Chondrocyte (in vitro differentiated cells): Measurements from ENCODE around the gene RFNG. TPM values are rescaled to one million over a fixed set of nuclear protein-coding genes. Genes with fewer than 3 reads are reported as not detected.

Experiments used
- DNase-seq: peaks from one replicate; pipeline ENCODE4 v3.0.0; 2021; ENCODE audit warnings: mixed read lengths, low spot score
- H3K27ac Mint-ChIP-seq: one replicate; pipeline ENCODE4 v1.8.0; 2021; ENCODE audit warnings: mild to moderate bottlenecking, moderate library complexity, mixed read lengths; ENCODE audit not compliant: unreplicated experiment
- H3K27me3 Mint-ChIP-seq: 2 replicates; pipeline ENCODE4 v1.8.0; 2021; ENCODE audit warnings: low read depth, mixed read lengths
- H3K36me3 Mint-ChIP-seq: 2 replicates; pipeline ENCODE4 v1.8.0; 2021; ENCODE audit warnings: low read depth, mixed read lengths
- H3K4me1 Mint-ChIP-seq: 2 replicates; pipeline ENCODE4 v1.8.0; 2021; ENCODE audit warnings: low read depth, mild to moderate bottlenecking, mixed read lengths
- H3K4me3 Mint-ChIP-seq: one replicate; pipeline ENCODE4 v1.8.0; 2021; ENCODE audit warnings: mild to moderate bottlenecking, moderate library complexity, mixed read lengths; ENCODE audit not compliant: unreplicated experiment
- H3K9me3 Mint-ChIP-seq: 2 replicates; pipeline ENCODE4 v1.8.0; 2021; ENCODE audit warnings: low read depth, mixed read lengths
- total RNA-seq: library from RNA; stranded (reverse); gene quantifications from 3 replicates; pipeline ENCODE4 v1.2.1, GENCODE V29; 2021
- TF ChIP-seq, protein P1 (sequence below): fragments of 200-600 bp; sonication (generic); IDR thresholded peaks from 2 replicates; pipeline ENCODE4 v1.5.0; 2021; ENCODE audit warnings: antibody characterized with exemption, mild to moderate bottlenecking, moderate library complexity

Gene RFNG
- total RNA-seq, 1 donor from 2014 or later = 47.4 TPM

DNA sequence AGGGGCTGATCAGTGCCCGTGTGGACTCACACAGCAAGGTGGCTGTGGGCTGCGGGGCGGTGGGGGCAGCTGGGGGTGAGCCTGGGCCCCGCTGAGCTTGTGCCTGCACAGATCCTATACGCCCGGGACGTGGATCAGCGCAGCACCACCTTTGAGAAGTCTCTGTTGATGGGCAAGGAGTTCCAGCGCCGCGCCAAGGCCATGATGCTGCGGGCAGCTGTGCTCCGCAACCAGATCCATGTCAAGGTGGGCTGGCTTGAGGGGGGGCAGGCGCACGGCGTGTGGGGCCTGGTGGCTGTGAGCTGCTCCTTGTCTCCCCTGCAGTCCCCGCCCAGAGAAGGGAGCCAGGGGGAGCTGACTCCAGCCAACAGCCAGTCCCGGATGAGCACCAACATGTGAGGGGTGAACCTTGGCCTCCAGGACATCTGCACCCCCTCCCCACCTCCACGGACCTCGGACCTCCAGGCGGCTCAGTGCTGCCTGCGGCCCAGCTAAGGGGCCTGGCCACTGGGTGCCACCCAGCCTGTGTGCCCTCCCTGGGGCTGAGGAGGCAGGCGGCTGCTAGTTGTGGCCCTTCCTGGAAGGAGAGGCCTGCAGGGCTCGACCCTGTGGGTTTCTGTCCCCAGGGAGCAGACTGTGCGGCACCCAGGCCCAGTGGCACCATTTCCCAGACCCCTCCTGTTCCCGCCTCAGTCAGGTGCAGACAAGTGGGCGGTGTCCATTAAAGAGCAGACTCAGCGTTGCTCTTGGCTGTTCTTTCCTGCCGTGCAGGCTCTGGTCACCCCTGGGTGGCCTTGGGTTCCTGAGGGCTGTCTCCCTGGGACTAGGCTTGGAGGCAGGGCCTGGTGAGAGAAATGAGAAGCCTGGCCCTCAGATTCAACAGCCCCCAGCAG, 5.4 kb upstream of the RFNG start:
- Mint-ChIP-seq H3K4me3 (no peak overlapping the region), H3K4me1 (peaks cover 10% of the 10 kb centered on the region), H3K9me3 (no peaks in the 10 kb centered on the region), H3K27me3 (no peaks in the 10 kb centered on the region), H3K27ac (no peak overlapping the region), H3K36me3 (peaks cover 3% of the 10 kb centered on the region)
- TF ChIP-seq, protein P1, sequence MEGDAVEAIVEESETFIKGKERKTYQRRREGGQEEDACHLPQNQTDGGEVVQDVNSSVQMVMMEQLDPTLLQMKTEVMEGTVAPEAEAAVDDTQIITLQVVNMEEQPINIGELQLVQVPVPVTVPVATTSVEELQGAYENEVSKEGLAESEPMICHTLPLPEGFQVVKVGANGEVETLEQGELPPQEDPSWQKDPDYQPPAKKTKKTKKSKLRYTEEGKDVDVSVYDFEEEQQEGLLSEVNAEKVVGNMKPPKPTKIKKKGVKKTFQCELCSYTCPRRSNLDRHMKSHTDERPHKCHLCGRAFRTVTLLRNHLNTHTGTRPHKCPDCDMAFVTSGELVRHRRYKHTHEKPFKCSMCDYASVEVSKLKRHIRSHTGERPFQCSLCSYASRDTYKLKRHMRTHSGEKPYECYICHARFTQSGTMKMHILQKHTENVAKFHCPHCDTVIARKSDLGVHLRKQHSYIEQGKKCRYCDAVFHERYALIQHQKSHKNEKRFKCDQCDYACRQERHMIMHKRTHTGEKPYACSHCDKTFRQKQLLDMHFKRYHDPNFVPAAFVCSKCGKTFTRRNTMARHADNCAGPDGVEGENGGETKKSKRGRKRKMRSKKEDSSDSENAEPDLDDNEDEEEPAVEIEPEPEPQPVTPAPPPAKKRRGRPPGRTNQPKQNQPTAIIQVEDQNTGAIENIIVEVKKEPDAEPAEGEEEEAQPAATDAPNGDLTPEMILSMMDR = no peak
- peak; percentile 87 for DNase-seq

DNA sequence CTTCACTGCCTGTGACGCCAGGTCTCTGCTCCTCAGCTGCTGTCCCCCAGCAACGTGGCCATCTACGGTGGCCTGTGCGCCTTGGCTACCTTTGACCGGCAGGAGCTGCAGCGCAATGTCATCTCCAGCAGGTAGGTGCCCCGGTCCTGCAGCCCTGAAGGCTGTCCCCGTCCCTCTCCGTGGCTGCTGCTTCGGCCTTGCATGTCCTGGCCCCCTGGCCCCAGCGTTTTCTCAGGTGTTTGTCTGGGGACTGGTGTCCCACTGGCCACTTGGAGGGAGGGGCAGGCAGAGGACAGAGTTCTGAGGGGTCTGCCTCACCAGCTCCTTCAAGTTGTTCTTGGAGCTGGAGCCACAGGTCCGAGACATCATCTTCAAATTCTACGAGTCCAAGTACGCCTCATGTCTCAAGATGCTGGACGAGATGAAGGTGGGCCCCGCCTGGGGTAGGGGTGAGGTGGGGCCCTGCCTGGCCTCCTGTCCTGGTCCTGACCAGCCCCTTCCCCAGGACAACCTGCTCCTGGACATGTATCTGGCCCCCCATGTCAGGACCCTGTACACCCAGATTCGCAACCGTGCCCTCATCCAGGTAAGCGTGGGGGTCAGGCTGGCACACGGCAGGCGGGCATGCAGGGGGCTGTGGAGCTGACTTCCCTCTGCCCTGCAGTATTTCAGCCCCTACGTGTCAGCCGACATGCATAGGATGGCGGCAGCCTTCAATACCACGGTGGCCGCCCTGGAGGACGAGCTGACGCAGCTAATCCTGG, 4.5 kb upstream of the RFNG start:
- H3K4me1 Mint-ChIP-seq = peaks cover 10% of the 10 kb centered on the region

DNA sequence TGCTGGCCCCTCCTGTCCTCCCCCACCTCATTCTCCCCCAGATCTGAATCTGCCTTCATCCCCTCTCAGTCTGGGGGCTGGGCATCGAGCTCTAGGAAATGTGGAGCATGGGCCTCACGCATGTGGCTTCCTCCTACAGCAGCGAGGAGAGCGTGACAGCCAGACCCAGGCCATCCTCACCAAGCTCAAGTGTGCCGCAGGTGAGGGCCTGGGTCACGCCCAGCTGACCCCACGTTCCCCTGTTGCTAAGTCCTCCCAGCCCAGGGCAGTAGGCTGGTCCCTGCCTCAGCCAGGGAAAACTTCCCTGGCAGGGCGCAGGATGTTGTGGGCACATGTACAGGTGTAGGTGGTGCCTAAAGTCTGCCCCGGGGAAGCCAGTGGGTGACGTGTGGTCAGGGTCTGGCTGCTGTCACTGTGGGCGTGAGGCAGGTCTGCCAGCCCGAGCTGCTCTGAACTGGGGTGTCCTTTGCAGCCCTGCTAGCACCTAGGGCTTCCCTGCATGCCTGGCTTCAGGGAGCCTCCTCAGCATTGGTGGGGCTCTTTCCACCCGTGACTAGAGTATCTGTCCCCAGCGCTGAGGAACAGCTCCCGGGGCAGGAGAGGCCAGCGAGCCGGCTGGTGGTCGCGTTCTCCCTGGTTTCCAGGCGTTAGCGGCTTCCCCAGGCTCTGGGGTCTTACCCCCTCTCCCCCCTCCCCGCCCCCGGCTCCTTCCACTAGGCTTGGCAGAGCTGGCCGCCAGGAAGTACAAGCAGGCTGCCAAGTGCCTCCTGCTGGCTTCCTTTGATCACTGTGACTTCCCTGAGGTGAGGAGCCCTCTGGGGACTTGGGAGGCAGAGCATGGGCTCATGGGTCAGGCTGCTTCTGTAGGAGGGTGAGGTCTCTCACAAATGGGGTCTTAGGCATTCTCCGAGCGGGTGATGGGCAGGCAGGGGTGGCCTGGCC, 3.7 kb upstream of the RFNG start:
- no peaks in the 10 kb centered on the region for H3K27me3 Mint-ChIP-seq
- peaks cover 17% of the 10 kb centered on the region for H3K4me1 Mint-ChIP-seq
- peaks cover 3% of the 10 kb centered on the region for H3K36me3 Mint-ChIP-seq
- no peak overlapping the region for H3K4me3 Mint-ChIP-seq
- H3K27ac Mint-ChIP-seq = no peak overlapping the region
- H3K9me3 Mint-ChIP-seq = no peaks in the 10 kb centered on the region
- TF ChIP-seq, protein P1 = no peak
- no peak for DNase-seq

More for the DNA sequence above, 4.5 kb upstream of the RFNG start:
- TF ChIP-seq, protein P1 = no peak
- peak; percentile 92 for DNase-seq
- no peaks in the 10 kb centered on the region for H3K27me3 Mint-ChIP-seq
- no peak overlapping the region for H3K4me3 Mint-ChIP-seq
- H3K9me3 Mint-ChIP-seq = no peaks in the 10 kb centered on the region
- H3K36me3 Mint-ChIP-seq = peaks cover 3% of the 10 kb centered on the region
- H3K27ac Mint-ChIP-seq = no peak overlapping the region

DNA sequence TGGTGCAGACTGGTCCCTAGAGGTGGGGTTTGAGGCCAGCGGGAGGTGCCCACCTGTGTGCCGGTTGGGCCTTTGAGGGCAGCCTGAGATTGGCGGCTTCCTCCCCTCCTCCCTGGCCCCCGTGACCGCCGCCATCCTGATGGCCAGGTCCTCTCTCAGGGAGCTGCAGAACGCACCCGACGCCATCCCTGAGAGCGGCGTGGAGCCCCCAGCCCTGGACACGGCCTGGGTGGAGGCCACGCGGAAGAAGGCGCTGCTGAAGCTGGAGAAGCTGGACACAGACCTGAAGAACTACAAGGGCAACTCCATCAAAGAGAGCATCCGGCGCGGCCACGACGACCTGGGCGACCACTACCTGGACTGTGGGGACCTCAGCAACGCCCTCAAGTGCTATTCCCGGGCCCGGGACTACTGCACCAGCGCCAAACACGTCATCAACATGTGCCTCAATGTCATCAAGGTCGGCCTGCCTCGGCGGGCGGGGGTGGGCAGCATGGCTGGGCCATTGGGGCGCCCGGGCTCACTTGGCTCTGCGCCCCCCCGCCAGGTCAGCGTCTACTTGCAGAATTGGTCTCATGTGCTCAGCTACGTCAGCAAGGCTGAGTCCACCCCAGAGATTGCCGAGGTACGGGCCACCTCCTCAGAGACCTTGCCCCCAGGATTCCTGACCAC, 2.9 kb upstream of the RFNG start:
- Mint-ChIP-seq H3K36me3 (peaks cover 1% of the 10 kb centered on the region), H3K27me3 (no peaks in the 10 kb centered on the region), H3K27ac (no peak overlapping the region), H3K4me3 (no peak overlapping the region), H3K9me3 (no peaks in the 10 kb centered on the region), H3K4me1 (peaks cover 17% of the 10 kb centered on the region)
- TF ChIP-seq, protein P1 = no peak
- no peak for DNase-seq
